ENCODE results near the gene TMEM79. TPM values are rescaled to one million over a fixed set of nuclear protein-coding genes. Genes with fewer than 3 reads are reported as not detected.

TMEM79 gene
- total RNA-seq, 1 donor = 1.4 TPM

DNA sequence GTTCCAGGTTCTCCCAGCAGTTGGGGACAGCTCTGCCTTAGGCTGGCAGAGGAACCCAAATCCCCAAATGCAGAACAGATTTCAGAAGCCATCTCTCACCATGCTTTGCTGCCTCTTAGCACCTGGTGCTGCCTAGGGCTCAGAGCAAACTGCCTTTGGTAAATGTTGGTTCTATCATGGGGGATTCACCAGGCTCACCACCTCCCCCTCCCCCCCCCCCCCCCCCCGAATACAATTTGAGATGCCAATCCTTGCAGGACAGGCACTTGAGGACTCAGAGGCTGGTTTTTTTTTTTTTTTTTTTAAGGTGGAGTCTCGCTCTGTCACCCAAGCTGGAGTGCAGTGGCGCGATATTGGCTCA is 35.8 kb upstream of the TMEM79 start:
- no peak for DNase-seq (ENCODE audit: low read depth)
- TF ChIP-seq, protein P1, sequence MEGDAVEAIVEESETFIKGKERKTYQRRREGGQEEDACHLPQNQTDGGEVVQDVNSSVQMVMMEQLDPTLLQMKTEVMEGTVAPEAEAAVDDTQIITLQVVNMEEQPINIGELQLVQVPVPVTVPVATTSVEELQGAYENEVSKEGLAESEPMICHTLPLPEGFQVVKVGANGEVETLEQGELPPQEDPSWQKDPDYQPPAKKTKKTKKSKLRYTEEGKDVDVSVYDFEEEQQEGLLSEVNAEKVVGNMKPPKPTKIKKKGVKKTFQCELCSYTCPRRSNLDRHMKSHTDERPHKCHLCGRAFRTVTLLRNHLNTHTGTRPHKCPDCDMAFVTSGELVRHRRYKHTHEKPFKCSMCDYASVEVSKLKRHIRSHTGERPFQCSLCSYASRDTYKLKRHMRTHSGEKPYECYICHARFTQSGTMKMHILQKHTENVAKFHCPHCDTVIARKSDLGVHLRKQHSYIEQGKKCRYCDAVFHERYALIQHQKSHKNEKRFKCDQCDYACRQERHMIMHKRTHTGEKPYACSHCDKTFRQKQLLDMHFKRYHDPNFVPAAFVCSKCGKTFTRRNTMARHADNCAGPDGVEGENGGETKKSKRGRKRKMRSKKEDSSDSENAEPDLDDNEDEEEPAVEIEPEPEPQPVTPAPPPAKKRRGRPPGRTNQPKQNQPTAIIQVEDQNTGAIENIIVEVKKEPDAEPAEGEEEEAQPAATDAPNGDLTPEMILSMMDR (IDR thresholded peaks at IDR 0.05; ENCODE audit: insufficient read depth, low read length) = no peak
- no peak overlapping the region for H3K4me3 ChIP-seq (ENCODE audit: low read depth, low read length)

DNA sequence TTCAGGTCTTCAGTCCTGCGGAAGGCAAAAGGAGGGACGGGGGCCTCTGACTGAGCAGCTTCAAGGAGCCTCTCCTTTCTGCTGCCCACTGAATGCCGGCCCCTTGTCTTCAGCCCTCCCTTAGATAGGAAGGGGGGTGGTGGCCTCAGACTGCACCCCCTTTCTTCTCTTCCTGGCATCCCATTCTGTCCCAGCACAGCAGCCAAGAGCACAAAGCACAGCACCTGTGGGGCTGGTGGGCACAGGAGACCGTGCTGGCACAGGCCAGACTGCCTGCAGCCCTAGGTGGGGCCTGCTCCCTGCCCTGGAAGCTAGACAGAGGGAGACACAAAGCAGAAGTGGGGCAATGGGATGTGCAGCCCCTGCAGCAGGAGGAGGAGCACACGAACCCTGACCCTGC is 34.5 kb upstream of the TMEM79 start:
- no peak for DNase-seq (ENCODE audit: low read depth)
- TF ChIP-seq, protein P1 (IDR thresholded peaks at IDR 0.05; ENCODE audit: insufficient read depth, low read length) = no peak
- H3K4me3 ChIP-seq (ENCODE audit: low read depth, low read length) = no peak overlapping the region

DNA sequence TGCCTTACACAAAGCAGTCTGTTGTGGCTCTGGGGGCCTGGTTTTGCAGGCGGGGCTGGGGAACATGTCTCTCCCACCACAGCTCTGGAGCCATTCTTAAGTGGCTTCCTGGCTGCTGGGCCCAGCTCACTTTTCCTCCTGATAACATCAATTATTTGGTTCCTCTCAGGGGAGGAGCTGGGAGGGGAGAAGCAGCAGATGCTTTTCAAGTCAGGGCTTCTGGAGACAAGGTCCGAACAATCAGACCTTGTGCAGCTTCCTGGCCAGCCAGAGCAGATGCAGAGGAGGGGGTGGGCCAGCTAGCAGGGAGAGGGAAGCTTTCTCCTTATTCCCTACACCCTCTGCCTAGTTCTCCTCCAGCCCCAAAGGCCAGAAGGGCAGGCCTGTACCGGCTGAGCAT is 32.6 kb upstream of the TMEM79 start:
- TF ChIP-seq, protein P1 (IDR thresholded peaks at IDR 0.05; ENCODE audit: insufficient read depth, low read length) = no peak
- no peak overlapping the region for H3K4me3 ChIP-seq (ENCODE audit: low read depth, low read length)
- DNase-seq (ENCODE audit: low read depth) = no peak

DNA sequence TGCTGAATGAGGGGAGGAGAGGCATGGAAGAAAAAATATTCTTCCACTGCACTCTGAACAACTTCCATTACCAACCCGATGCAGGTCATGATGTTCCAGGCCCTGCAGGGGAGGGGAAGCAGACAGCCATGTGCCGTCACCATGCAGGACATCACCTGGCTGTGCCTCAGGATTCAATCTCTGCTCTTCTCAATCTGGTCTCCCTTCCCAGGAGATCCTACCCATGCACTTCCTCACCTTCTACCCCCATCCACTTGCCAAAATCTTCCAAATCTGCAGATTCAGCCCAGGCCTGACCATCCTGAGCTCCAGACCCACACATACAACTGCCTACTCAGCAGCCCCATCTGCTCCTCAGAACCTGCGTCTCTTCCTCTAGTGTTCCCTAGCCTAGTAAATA is 30.5 kb upstream of the TMEM79 start:
- DNase-seq (ENCODE audit: low read depth) = no peak
- H3K4me3 ChIP-seq (ENCODE audit: low read depth, low read length) = no peak overlapping the region
- TF ChIP-seq, protein P1 (IDR thresholded peaks at IDR 0.05; ENCODE audit: insufficient read depth, low read length) = no peak

DNA sequence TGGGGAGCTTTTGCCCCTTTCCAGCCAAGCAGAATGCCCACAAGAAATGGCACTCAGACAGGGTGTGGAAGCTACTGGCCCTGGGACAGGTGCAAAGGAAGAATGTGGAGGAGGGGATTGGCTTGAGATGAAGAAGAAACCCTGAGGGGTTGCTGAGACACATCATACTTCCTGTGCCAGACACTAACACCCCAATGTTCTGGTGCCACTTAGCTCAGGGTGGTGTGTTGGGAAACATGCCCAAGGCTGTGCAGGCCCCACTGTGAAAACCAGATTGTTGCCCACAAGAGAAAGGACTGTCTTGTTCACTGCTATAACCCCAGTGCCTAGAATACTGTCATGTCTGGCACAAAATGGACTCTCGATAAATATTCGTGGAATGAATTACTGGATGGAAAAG is 26.4 kb upstream of the TMEM79 start:
- TF ChIP-seq, protein P1 (IDR thresholded peaks at IDR 0.05; ENCODE audit: insufficient read depth, low read length) = no peak
- H3K4me3 ChIP-seq (ENCODE audit: low read depth, low read length) = no peak overlapping the region
- no peak for DNase-seq (ENCODE audit: low read depth)

DNA sequence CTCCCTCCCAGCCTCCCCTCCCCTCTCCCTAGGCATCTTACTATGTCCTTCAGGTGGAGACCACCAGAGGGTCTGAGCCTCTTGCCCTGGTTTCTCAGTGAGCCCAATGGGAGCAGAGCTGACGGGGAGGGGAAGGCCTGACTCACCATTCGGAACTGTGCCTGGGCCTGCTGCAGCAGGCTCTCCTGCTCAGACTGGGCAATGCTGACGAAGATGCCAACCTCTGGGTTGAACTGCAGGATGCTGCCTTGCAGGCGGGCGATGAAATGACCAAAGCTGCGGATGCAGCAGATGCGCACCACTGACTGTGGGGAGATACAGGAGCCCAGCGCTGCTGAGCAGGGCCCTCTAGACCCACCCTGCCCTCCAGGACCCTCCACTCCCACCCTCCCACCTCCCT is 25.3 kb upstream of the TMEM79 start:
- no peak overlapping the region for H3K4me3 ChIP-seq (ENCODE audit: low read depth, low read length)
- no peak for DNase-seq (ENCODE audit: low read depth)
- TF ChIP-seq, protein P1 (IDR thresholded peaks at IDR 0.05; ENCODE audit: insufficient read depth, low read length) = no peak

DNA sequence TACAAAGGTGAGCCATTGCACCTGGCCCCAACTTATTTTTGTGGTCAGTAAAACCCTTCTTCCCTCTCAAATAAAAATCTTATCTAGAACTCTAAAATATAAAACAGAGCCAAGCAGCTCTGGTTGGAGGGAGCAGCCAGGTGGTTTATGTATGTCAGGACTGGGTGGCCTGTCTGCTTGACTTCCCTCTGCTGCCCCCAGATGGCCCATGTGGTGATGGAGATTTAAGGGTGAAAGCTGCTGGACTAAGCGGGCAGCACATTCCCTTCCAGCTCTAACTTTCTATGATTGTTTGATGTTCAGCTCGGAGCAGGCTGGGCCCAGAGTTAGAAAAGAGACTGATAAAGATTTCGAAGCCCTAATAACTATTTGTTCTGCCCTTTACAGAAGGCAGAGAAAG is 24.3 kb upstream of the TMEM79 start:
- TF ChIP-seq, protein P1 (IDR thresholded peaks at IDR 0.05; ENCODE audit: insufficient read depth, low read length) = no peak
- no peak for DNase-seq (ENCODE audit: low read depth)

More for the DNA sequence above, 24.3 kb upstream of the TMEM79 start:
- no peak overlapping the region for H3K4me3 ChIP-seq (ENCODE audit: low read depth, low read length)
